ENCODE data around the gene SAMSN1.
A peak's percentile ranks its signal among the peaks of the same experiment; 100 is the strongest.

Gene SAMSN1

GRCh38 chr21:14454016-14455009 lies 91.8 kb downstream of the SAMSN1 start:
- no peak for TF ChIP-seq CTCF (IDR thresholded peaks at IDR 0.05; ENCODE audit: control extremely low read depth, extremely low read depth, low read depth, missing control alignments)
- POLR2A ChIA-PET: interaction anchor here (0.7 to 1.8 kb wide), 4 partner anchors 14 to 67 kb away, joined by 3 to 26 read pairs (median 4); no protein-coding TSS in a partner anchor
- CTCF ChIA-PET: interaction anchor here (1.0 to 4.0 kb wide), 11 partner anchors 10 to 414 kb away, joined by 3 to 25 read pairs (median 5); no protein-coding TSS in a partner anchor
- peak; percentile 24 for DNase-seq (ENCODE audit: extremely low spot score)

- POLR2A ChIA-PET: interaction anchor here (0.7 to 1.8 kb wide), 4 partner anchors 15 to 68 kb away, joined by 3 to 26 read pairs (median 4); no protein-coding TSS in a partner anchor
- CTCF ChIA-PET: interaction anchor here (0.7 to 4.0 kb wide), 18 partner anchors 11 to 415 kb away, joined by 3 to 25 read pairs (median 4); no protein-coding TSS in a partner anchor
- peak; percentile 37 for DNase-seq (ENCODE audit: extremely low spot score)
- no peak for TF ChIP-seq CTCF (IDR thresholded peaks at IDR 0.05; ENCODE audit: control extremely low read depth, extremely low read depth, low read depth, missing control alignments)
Observed at GRCh38 chr21:14453339-14454015, 92.6 kb downstream of the SAMSN1 start.

GRCh38 chr21:14452727-14453241 lies 93.3 kb downstream of the SAMSN1 start:
- TF ChIP-seq CTCF (IDR thresholded peaks at IDR 0.05; ENCODE audit: control extremely low read depth, extremely low read depth, low read depth, missing control alignments): no peak
- CTCF ChIA-PET: interaction anchor here (0.7 to 4.0 kb wide), 14 partner anchors 11 to 411 kb away, joined by 3 to 25 read pairs (median 4); no protein-coding TSS in a partner anchor
- DNase-seq (ENCODE audit: extremely low spot score): no peak
- POLR2A ChIA-PET: interaction anchor here (1.3 to 1.8 kb wide), 3 partner anchors 26 to 68 kb away, joined by 3 to 26 read pairs (median 6); no protein-coding TSS in a partner anchor

- no peak for DNase-seq (ENCODE audit: extremely low spot score)
- ChIA-PET CTCF (interaction anchor here (1.0 to 4.0 kb wide), 7 partner anchors 10 to 138 kb away, joined by 3 to 25 read pairs (median 3); no protein-coding TSS in a partner anchor), POLR2A (interaction anchor here (1.8 kb wide), 1 partner anchor 29 kb away, joined by 26 read pairs; no protein-coding TSS in a partner anchor)
- no peak for TF ChIP-seq CTCF (IDR thresholded peaks at IDR 0.05; ENCODE audit: control extremely low read depth, extremely low read depth, low read depth, missing control alignments)
Observed at GRCh38 chr21:14452031-14452726, 93.9 kb downstream of the SAMSN1 start.

- ChIA-PET CTCF (interaction anchor here (1.3 to 4.0 kb wide), 4 partner anchors 9 to 30 kb away, joined by 3 to 25 read pairs (median 4); no protein-coding TSS in a partner anchor), POLR2A (no interaction called here)
- TF ChIP-seq CTCF (IDR thresholded peaks at IDR 0.05; ENCODE audit: control extremely low read depth, extremely low read depth, low read depth, missing control alignments): no peak
- DNase-seq (ENCODE audit: extremely low spot score): no peak
Observed at GRCh38 chr21:14451546-14451945, 94.6 kb downstream of the SAMSN1 start.
